GM23248 (cell line): ENCODE data around the gene CACNA1C.

Experiments used
- EZH2 ChIP-seq: fragments of 200-600 bp; sonication (generic); IDR thresholded peaks from 2 replicates; pipeline ENCODE4 v1.6.1; 2018; ENCODE audit warnings: antibody characterized with exemption, mild to moderate bottlenecking; ENCODE audit not compliant: insufficient read depth, poor library complexity, severe bottlenecking
- EZH2phosphoT487 ChIP-seq: fragments of 200-600 bp; sonication (generic); IDR thresholded peaks from 2 replicates; pipeline ENCODE4 v1.6.1; 2018; ENCODE audit warnings: antibody characterized with exemption, moderate library complexity, mild to moderate bottlenecking, low read depth; ENCODE audit not compliant: insufficient read depth

DNA sequence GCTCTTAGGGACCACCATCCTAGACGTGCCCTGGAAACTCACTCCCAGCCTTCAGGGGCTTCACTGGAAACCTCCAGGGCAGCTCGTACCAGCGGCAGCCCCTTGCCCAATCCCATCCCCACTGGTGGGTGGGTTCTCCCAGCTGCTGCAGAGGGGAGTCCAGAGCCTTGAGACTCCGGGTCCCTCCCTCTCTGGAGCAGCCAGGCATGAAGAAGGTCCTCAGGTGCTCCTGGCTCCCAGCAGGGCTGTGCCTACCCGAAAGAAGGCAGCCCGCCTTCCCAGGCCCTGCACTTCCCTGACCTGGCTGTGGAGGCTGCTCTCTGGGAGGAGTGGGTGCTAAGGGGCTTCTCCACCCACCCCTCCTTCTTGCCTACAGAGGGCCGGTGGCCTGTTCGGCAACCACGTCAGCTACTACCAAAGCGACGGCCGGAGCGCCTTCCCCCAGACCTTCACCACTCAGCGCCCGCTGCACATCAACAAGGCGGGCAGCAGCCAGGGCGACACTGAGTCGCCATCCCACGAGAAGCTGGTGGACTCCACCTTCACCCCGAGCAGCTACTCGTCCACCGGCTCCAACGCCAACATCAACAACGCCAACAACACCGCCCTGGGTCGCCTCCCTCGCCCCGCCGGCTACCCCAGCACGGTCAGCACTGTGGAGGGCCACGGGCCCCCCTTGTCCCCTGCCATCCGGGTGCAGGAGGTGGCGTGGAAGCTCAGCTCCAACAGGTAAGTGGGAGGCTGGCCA, 626.5 kb downstream of the CACNA1C start:
- TF ChIP-seq EZH2phosphoT487 (no peak), EZH2 (no peak)
